SU-DHL-6 (cell line): ENCODE measurements around the gene EDAR.

Experiments used
- H2AFZ ChIP-seq: fragments of 200-600 bp; sonication (generic); 2 replicates; pipeline ENCODE4 v1.6.1; 2014; ENCODE audit warnings: low read depth, mild to moderate bottlenecking, moderate library complexity, mixed read lengths, antibody characterized with exemption, low read length; ENCODE audit not compliant: severe bottlenecking
- H3F3A ChIP-seq: fragments of 200-600 bp; shearing (Covaris generic); 2 replicates; pipeline ENCODE4 v1.6.0; 2016; ENCODE audit warnings: antibody characterized with exemption, mild to moderate bottlenecking; ENCODE audit not compliant: insufficient read depth
- H3K27ac ChIP-seq: fragments of 200-600 bp; sonication (generic); 2 replicates; pipeline ENCODE4 v1.5.1; 2016; ENCODE audit warnings: low read depth, mild to moderate bottlenecking, low read length, moderate library complexity, mixed read lengths
- H3K27me3 ChIP-seq: fragments of 200-600 bp; sonication (generic), shearing (Covaris generic); 2 replicates; pipeline ENCODE4 v1.6.0; 2014; ENCODE audit warnings: mild to moderate bottlenecking, low read length
- H3K36me3 ChIP-seq: fragments of 200-600 bp; sonication (generic); 2 replicates; pipeline ENCODE4 v1.6.1; 2014; ENCODE audit warnings: mild to moderate bottlenecking, low read length, mixed read lengths
- H3K4me2 ChIP-seq: fragments of 300-600, 200-600 bp; shearing (Covaris generic), sonication (generic); 2 replicates; pipeline ENCODE4 v1.6.0; 2014; ENCODE audit warnings: low read length, low read depth, mild to moderate bottlenecking; ENCODE audit not compliant: poor library complexity, severe bottlenecking
- H3K4me3 ChIP-seq: fragments of 200-600 bp; sonication (generic); 2 replicates; pipeline ENCODE4 v1.5.1; 2014; ENCODE audit warnings: antibody characterized with exemption, low read length, mild to moderate bottlenecking, mixed read lengths; ENCODE audit not compliant: insufficient read depth, poor library complexity, severe bottlenecking
- H3K79me2 ChIP-seq: fragments of 200-600 bp; sonication (generic); 2 replicates; pipeline ENCODE4 v1.6.1; 2014; ENCODE audit warnings: mild to moderate bottlenecking, low read length, moderate library complexity; ENCODE audit not compliant: insufficient read depth
- H3K9ac ChIP-seq: fragments of 200-600 bp; sonication (generic); 2 replicates; pipeline ENCODE4 v1.7.0; 2014; ENCODE audit warnings: mild to moderate bottlenecking, low read length
- H3K9me2 ChIP-seq: fragments of 200-600 bp; sonication (generic); replicated peaks from 2 replicates; pipeline ENCODE4 v1.6.1; 2014; ENCODE audit warnings: low read length; ENCODE audit not compliant: insufficient read depth
- H3K9me3 ChIP-seq: fragments of 200-600 bp; sonication (generic); 2 replicates; pipeline ENCODE4 v1.6.1; 2014; ENCODE audit warnings: low read length, mixed read lengths; ENCODE audit not compliant: insufficient read depth
- H4K20me1 ChIP-seq: fragments of 200-600 bp; sonication (generic); 2 replicates; pipeline ENCODE4 v1.6.1; 2014; ENCODE audit warnings: low read depth, mild to moderate bottlenecking, antibody characterized with exemption, low read length, moderate library complexity, mixed read lengths
- CTCF ChIP-seq: fragments of 200-600 bp; sonication (generic); IDR thresholded peaks from one replicate; pipeline ENCODE4 v1.5.1; 2017; ENCODE audit warnings: antibody characterized with exemption, mild to moderate bottlenecking, low read length, moderate library complexity; ENCODE audit not compliant: insufficient read depth, poor library complexity, severe bottlenecking
- EZH2phosphoT487 ChIP-seq: fragments of 200-600 bp; sonication (generic), shearing (Covaris generic); conservative IDR thresholded peaks from 2 replicates; pipeline ENCODE4 v1.6.1; 2018; ENCODE audit warnings: mild to moderate bottlenecking, antibody characterized with exemption, low read length, moderate library complexity, mixed read lengths

The EDAR gene

GRCh38 chr2:108936866-108937265, 52.2 kb downstream of the EDAR start:
- no peak overlapping the region for H3K4me2 ChIP-seq
- H3K79me2 ChIP-seq: no peaks in the 10 kb centered on the region
- no peak overlapping the region for H3K9ac ChIP-seq
- H2AFZ ChIP-seq: no peak overlapping the region
- no peaks in the 10 kb centered on the region for H3K36me3 ChIP-seq
- TF ChIP-seq EZH2phosphoT487 (no peak), CTCF (no peak)
- no peaks in the 10 kb centered on the region for H3K9me2 ChIP-seq
- no peaks in the 10 kb centered on the region for H3K27me3 ChIP-seq
- H3K4me3 ChIP-seq: no peak overlapping the region
- no peak overlapping the region for H3K27ac ChIP-seq
- H3F3A ChIP-seq: no peaks in the 10 kb centered on the region
- no peaks in the 10 kb centered on the region for H4K20me1 ChIP-seq
- H3K9me3 ChIP-seq: no peaks in the 10 kb centered on the region

GRCh38 chr2:108936076-108936864, 52.8 kb downstream of the EDAR start:
- H3K79me2 ChIP-seq: no peaks in the 10 kb centered on the region
- no peak overlapping the region for H3K27ac ChIP-seq
- no peak for TF ChIP-seq CTCF
- no peak for TF ChIP-seq EZH2phosphoT487
- H2AFZ ChIP-seq: no peak overlapping the region
- no peaks in the 10 kb centered on the region for H3K36me3 ChIP-seq
- no peaks in the 10 kb centered on the region for H3F3A ChIP-seq
- H4K20me1 ChIP-seq: no peaks in the 10 kb centered on the region
- no peak overlapping the region for H3K9ac ChIP-seq
- H3K4me3 ChIP-seq: no peak overlapping the region
- H3K9me3 ChIP-seq: no peaks in the 10 kb centered on the region
- no peaks in the 10 kb centered on the region for H3K27me3 ChIP-seq
- no peaks in the 10 kb centered on the region for H3K9me2 ChIP-seq
- no peak overlapping the region for H3K4me2 ChIP-seq

DNA sequence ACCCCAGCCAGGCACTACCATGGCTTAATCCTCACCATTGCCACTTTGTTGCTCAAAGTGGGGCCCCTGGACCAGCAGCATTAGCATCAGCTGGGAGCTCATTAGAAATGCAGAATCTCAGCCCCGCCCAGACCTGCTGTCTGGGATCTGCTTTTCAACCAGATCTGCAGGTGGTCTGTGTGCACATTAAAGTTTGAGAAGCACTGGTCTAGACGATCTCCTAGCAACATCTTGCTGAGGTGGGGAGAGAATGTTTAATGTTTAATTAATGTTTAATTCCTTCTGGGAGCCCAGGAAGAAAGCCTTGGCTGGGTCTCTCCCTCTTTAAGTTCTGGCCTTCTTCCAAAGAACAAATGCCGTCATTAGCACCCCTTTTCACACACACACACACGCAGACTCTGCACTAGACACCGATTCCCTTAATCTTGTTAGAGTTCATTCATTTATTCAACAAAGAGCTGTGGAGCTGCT, 53.7 kb downstream of the EDAR start:
- Histone ChIP-seq H3K27ac (no peak overlapping the region), H2AFZ (no peak overlapping the region)

More for the DNA sequence above, 53.7 kb downstream of the EDAR start:
- Histone ChIP-seq H3K4me2 (no peak overlapping the region), H3K9ac (no peak overlapping the region), H3K9me2 (no peaks in the 10 kb centered on the region), H3K79me2 (no peaks in the 10 kb centered on the region), H3K36me3 (no peaks in the 10 kb centered on the region), H3K27me3 (no peaks in the 10 kb centered on the region), H3K4me3 (no peak overlapping the region), H4K20me1 (no peaks in the 10 kb centered on the region), H3F3A (no peaks in the 10 kb centered on the region), H3K9me3 (no peaks in the 10 kb centered on the region)
- TF ChIP-seq EZH2phosphoT487 (no peak), CTCF (no peak)
